ENCODE measurements around the gene PEX5. TPM values are rescaled to one million over a fixed set of nuclear protein-coding genes. Genes with fewer than 3 reads are reported as not detected.
"Not testable (repeated sequence)": the region's sequence is repeated elsewhere in the genome, so short reads cannot be mapped to it uniquely, and the experiment has no call there.

The PEX5 gene
- total RNA-seq, 1 donor from 2014 or later, result 31.2 TPM

- no peak overlapping the region for H3K4me3 ChIP-seq
- H3K27me3 ChIP-seq, result no peaks in the 10 kb centered on the region
- no peak for TF ChIP-seq CTCF (IDR thresholded peaks at IDR 0.05)
- no peak for TF ChIP-seq POLR2A (IDR thresholded peaks at IDR 0.05)
- TF ChIP-seq POLR2AphosphoS5 (IDR thresholded peaks at IDR 0.05; ENCODE audit: insufficient read depth in 1 of 2, low read depth in 1 of 2), result no peak
- H3K27ac ChIP-seq, result no peak overlapping the region
- H3K9me3 ChIP-seq, result no peaks in the 10 kb centered on the region
- no peak for DNase-seq (ENCODE audit: extremely low spot score in 2 of 2)
- peaks cover 0 to 68% of the 10 kb centered on the region in 2 donors for H3K36me3 ChIP-seq
- intact Hi-C loops (cut with DNase I), result no loop called here
- H3K4me1 ChIP-seq, result no peaks in the 10 kb centered on the region
Measured at GRCh38 chr12:7209958-7210357, 20.5 kb downstream of the PEX5 start.

GRCh38 chr12:7210642-7211151, 21.2 kb downstream of the PEX5 start:
- H3K36me3 ChIP-seq, result peaks cover 0 to 62% of the 10 kb centered on the region in 2 donors
- intact Hi-C loops (cut with DNase I), result no loop called here

GRCh38 chr12:7212678-7213077, 23.2 kb downstream of the PEX5 start:
- H3K4me3 ChIP-seq, result no peak overlapping the region
- H3K4me1 ChIP-seq, result no peaks in the 10 kb centered on the region
- H3K9me3 ChIP-seq, result no peaks in the 10 kb centered on the region
- DNase-seq (ENCODE audit: extremely low spot score in 2 of 2), result no peak
- intact Hi-C loops (cut with DNase I), result no loop called here
- TF ChIP-seq CTCF (IDR thresholded peaks at IDR 0.05) (no peak), POLR2AphosphoS5 (IDR thresholded peaks at IDR 0.05; ENCODE audit: insufficient read depth in 1 of 2, low read depth in 1 of 2) (no peak), POLR2A (IDR thresholded peaks at IDR 0.05) (no peak)
- H3K27ac ChIP-seq, result no peak overlapping the region
- H3K36me3 ChIP-seq, result peaks cover 0 to 45% of the 10 kb centered on the region in 2 donors
- no peaks in the 10 kb centered on the region for H3K27me3 ChIP-seq

More at GRCh38 chr12:7210642-7211151, 21.2 kb downstream of the PEX5 start:
- Histone ChIP-seq H3K4me3 (no peak overlapping the region), H3K9me3 (no peaks in the 10 kb centered on the region), H3K27ac (no peak overlapping the region), H3K27me3 (no peaks in the 10 kb centered on the region), H3K4me1 (no peaks in the 10 kb centered on the region)
- TF ChIP-seq POLR2A (IDR thresholded peaks at IDR 0.05), result no peak
- TF ChIP-seq CTCF (IDR thresholded peaks at IDR 0.05), result no peak
- no peak for TF ChIP-seq POLR2AphosphoS5 (IDR thresholded peaks at IDR 0.05; ENCODE audit: insufficient read depth in 1 of 2, low read depth in 1 of 2)
- DNase-seq (ENCODE audit: extremely low spot score in 2 of 2), result no peak

- H3K4me1 ChIP-seq; H3K4me3 ChIP-seq; DNase-seq (ENCODE audit: extremely low spot score in 2 of 2); H3K27me3 ChIP-seq; intact Hi-C loops (cut with DNase I); H3K9me3 ChIP-seq; H3K27ac ChIP-seq: not testable (repeated sequence)
- peaks cover 0 to 34% of the 10 kb centered on the region in 2 donors for H3K36me3 ChIP-seq
Measured at GRCh38 chr12:7213745-7214144, 24.3 kb downstream of the PEX5 start.

- DNase-seq (ENCODE audit: extremely low spot score in 2 of 2), result no peak
- intact Hi-C loops (cut with DNase I), result loop anchor here (5.0 kb wide), 1 partner anchor 420 kb away; no protein-coding TSS in a partner anchor
- no peak overlapping the region for H3K27ac ChIP-seq
- H3K9me3 ChIP-seq, result no peaks in the 10 kb centered on the region
- no peaks in the 10 kb centered on the region for H3K27me3 ChIP-seq
- no peaks in the 10 kb centered on the region for H3K4me1 ChIP-seq
- H3K36me3 ChIP-seq, result no peaks in the 10 kb centered on the region
- TF ChIP-seq POLR2A (IDR thresholded peaks at IDR 0.05), result no peak
- TF ChIP-seq POLR2AphosphoS5 (IDR thresholded peaks at IDR 0.05; ENCODE audit: insufficient read depth in 1 of 2, low read depth in 1 of 2), result no peak
- no peak for TF ChIP-seq CTCF (IDR thresholded peaks at IDR 0.05)
- H3K4me3 ChIP-seq, result no peak overlapping the region
Measured at GRCh38 chr12:7217475-7218069, 28.1 kb downstream of the PEX5 start.

All from vagina (tissue), 2 donors.